Chondrocyte (in vitro differentiated cells): ENCODE results near the gene SLC34A3. TPM values are rescaled to one million over a fixed set of nuclear protein-coding genes. Genes with fewer than 3 reads are reported as not detected.

ENCODE experiments used
- DNase-seq: peaks from one replicate; pipeline ENCODE4 v3.0.0; 2021; ENCODE audit warnings: mixed read lengths, low spot score
- H3K27ac Mint-ChIP-seq: one replicate; pipeline ENCODE4 v1.8.0; 2021; ENCODE audit warnings: mild to moderate bottlenecking, moderate library complexity, mixed read lengths; ENCODE audit not compliant: unreplicated experiment
- H3K27me3 Mint-ChIP-seq: 2 replicates; pipeline ENCODE4 v1.8.0; 2021; ENCODE audit warnings: low read depth, mixed read lengths
- H3K36me3 Mint-ChIP-seq: 2 replicates; pipeline ENCODE4 v1.8.0; 2021; ENCODE audit warnings: low read depth, mixed read lengths
- H3K4me1 Mint-ChIP-seq: 2 replicates; pipeline ENCODE4 v1.8.0; 2021; ENCODE audit warnings: low read depth, mild to moderate bottlenecking, mixed read lengths
- H3K4me3 Mint-ChIP-seq: one replicate; pipeline ENCODE4 v1.8.0; 2021; ENCODE audit warnings: mild to moderate bottlenecking, moderate library complexity, mixed read lengths; ENCODE audit not compliant: unreplicated experiment
- H3K9me3 Mint-ChIP-seq: 2 replicates; pipeline ENCODE4 v1.8.0; 2021; ENCODE audit warnings: low read depth, mixed read lengths
- CTCF ChIP-seq: fragments of 200-600 bp; sonication (generic); IDR thresholded peaks from 2 replicates; pipeline ENCODE4 v1.5.0; 2021; ENCODE audit warnings: antibody characterized with exemption, mild to moderate bottlenecking, moderate library complexity
- total RNA-seq: library from RNA; stranded (reverse); gene quantifications from 3 replicates; pipeline ENCODE4 v1.2.1, GENCODE V29; 2021

The SLC34A3 gene
- total RNA-seq, 1 donor from 2014 or later: not detected

DNA sequence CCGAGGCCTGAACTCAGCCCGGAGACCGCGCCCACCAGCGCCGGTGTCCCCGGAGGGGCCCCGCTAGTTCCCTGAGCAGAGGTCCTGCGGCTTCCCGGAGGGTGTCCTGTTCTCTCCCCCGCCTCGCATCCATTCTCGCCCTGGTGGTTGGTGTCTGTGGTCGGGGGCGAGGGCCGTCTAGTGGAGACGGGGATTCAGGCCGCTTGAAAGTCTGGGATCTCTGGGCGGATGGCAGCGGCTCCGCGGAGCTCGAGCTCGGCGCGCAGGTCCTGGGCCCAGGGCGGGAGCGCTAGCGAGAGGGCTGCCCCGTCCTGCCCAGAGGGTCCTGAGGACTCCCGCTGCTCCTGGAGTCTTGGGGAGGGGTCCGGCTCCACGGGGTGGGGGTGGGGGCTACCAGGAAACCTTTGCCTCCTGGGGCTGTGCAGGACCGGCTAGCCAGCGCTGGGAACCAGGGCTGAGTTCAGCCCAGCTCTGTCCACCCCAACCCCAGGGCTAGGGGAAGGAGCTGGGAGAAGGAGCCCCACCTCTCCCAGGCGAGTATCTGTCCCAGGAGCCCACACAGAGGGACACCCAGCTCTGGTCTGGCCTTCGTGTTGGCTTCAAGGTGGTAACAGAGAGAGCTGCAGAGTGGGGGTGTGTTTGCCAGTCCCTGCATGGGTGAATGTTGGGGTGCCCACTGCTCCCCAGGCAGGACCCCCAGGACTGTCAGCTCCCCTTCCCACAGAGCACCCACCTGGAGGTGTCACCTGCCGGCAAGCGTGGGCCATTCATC is 50.8 kb downstream of the SLC34A3 start:
- no peaks in the 10 kb centered on the region for H3K36me3 Mint-ChIP-seq
- no peaks in the 10 kb centered on the region for H3K9me3 Mint-ChIP-seq
- H3K4me3 Mint-ChIP-seq: no peak overlapping the region
- peaks cover 15% of the 10 kb centered on the region for H3K4me1 Mint-ChIP-seq
- no peak for TF ChIP-seq CTCF
- DNase-seq: no peak
- no peaks in the 10 kb centered on the region for H3K27me3 Mint-ChIP-seq
- no peak overlapping the region for H3K27ac Mint-ChIP-seq

Other genes starting within 250 kb of the SLC34A3 start
- 0.15 to 5.8 TPM (median 5.2 TPM) in 3 replicates for gene LCNL1, start 247.9 kb upstream of the SLC34A3 start, total RNA-seq
- gene PAXX, start 238.5 kb upstream of the SLC34A3 start, total RNA-seq: 34.4 to 38.7 TPM (median 36.8 TPM) in 3 replicates
- gene CLIC3, start 234.3 kb upstream of the SLC34A3 start, total RNA-seq: 4.9 to 5.5 TPM in 2 of 3 replicates, not detected in the other
- gene ABCA2, start 202.7 kb upstream of the SLC34A3 start, total RNA-seq: 55.3 to 62.4 TPM (median 59.1 TPM) in 3 replicates
- not detected in 3 replicates for gene FUT7, start 198.8 kb upstream of the SLC34A3 start, total RNA-seq
- gene NPDC1, start 184.7 kb upstream of the SLC34A3 start, total RNA-seq: 88.1 to 90.8 TPM (median 88.7 TPM) in 3 replicates
- gene ENTPD2, start 176.8 kb upstream of the SLC34A3 start, total RNA-seq: 0.15 TPM in 1 of 3 replicates, not detected in the others
- 0.87 to 3.2 TPM (median 2.5 TPM) in 3 replicates for gene SAPCD2, start 160.3 kb upstream of the SLC34A3 start, total RNA-seq
- 26.1 to 44.0 TPM (median 41.7 TPM) in 3 replicates for gene UAP1L1, start 153.4 kb upstream of the SLC34A3 start, total RNA-seq
- 105 to 117 TPM (median 106 TPM) in 3 replicates for gene MAN1B1, start 143.9 kb upstream of the SLC34A3 start, total RNA-seq
- 54.0 to 85.0 TPM (median 82.2 TPM) in 3 replicates for gene DPP7, start 116.2 kb upstream of the SLC34A3 start, total RNA-seq
- 0.07 TPM in 1 of 3 replicates, not detected in the others for gene GRIN1, start 91.7 kb upstream of the SLC34A3 start, total RNA-seq
- not detected in 3 replicates for gene LRRC26, start 60.9 kb upstream of the SLC34A3 start, total RNA-seq
- not detected in 3 replicates for gene TMEM210, start 58.8 kb upstream of the SLC34A3 start, total RNA-seq
- gene ANAPC2, start 42.3 kb upstream of the SLC34A3 start, total RNA-seq: 40.3 to 62.6 TPM (median 41.0 TPM) in 3 replicates
- gene SSNA1, start 42.2 kb upstream of the SLC34A3 start, total RNA-seq: 54.5 to 57.8 TPM (median 55.5 TPM) in 3 replicates
- gene TPRN, start 30.2 kb upstream of the SLC34A3 start, total RNA-seq: 19.5 to 20.0 TPM (median 19.7 TPM) in 3 replicates
- gene TMEM203, start 25.3 kb upstream of the SLC34A3 start, total RNA-seq: 34.9 to 36.8 TPM (median 36.7 TPM) in 3 replicates
- gene NDOR1, start 25.2 kb upstream of the SLC34A3 start, total RNA-seq: 10.8 to 17.7 TPM (median 13.2 TPM) in 3 replicates
- gene RNF208, start 8.7 kb upstream of the SLC34A3 start, total RNA-seq: 3.3 to 4.4 TPM (median 3.6 TPM) in 3 replicates
- gene CYSRT1, start 5.7 kb upstream of the SLC34A3 start, total RNA-seq: 0.44 to 0.92 TPM (median 0.79 TPM) in 3 replicates
- gene RNF224, start 3.4 kb upstream of the SLC34A3 start, total RNA-seq: 0.22 TPM in 1 of 3 replicates, not detected in the others
- gene TUBB4B, start 10.4 kb downstream of the SLC34A3 start, total RNA-seq: 117 to 155 TPM (median 121 TPM) in 3 replicates
- gene STPG3, start 20.4 kb downstream of the SLC34A3 start, total RNA-seq: not detected in 3 replicates
- 48.0 to 55.1 TPM (median 52.4 TPM) in 3 replicates for gene NELFB, start 24.4 kb downstream of the SLC34A3 start, total RNA-seq
- gene TOR4A, start 46.8 kb downstream of the SLC34A3 start, total RNA-seq: 0.85 to 3.5 TPM (median 3.4 TPM) in 3 replicates
- 0.39 to 6.9 TPM (median 6.7 TPM) in 3 replicates for gene NRARP, start 71.4 kb downstream of the SLC34A3 start, total RNA-seq
- gene EXD3, start 192.3 kb downstream of the SLC34A3 start, total RNA-seq: 10.7 to 15.7 TPM (median 11.6 TPM) in 3 replicates
- gene NOXA1, start 192.5 kb downstream of the SLC34A3 start, total RNA-seq: 0.97 to 2.5 TPM (median 2.0 TPM) in 3 replicates
- 0.10 TPM in 1 of 3 replicates, not detected in the others for gene ENTPD8, start 210.5 kb downstream of the SLC34A3 start, total RNA-seq
- 81.5 to 86.8 TPM (median 86.1 TPM) in 3 replicates for gene NSMF, start 228.4 kb downstream of the SLC34A3 start, total RNA-seq